Loucy (cell line): Measurements from ENCODE around the gene MLF2.

Experiments
- CTCF ChIP-seq: fragments of 200-600 bp; sonication (generic); conservative IDR thresholded peaks from 2 replicates; pipeline ENCODE4 v1.5.1; 2014; ENCODE audit warnings: mild to moderate bottlenecking, antibody characterized with exemption, low read length
- EZH2phosphoT487 ChIP-seq: fragments of 200-600 bp; IDR thresholded peaks from 2 replicates; pipeline ENCODE4 v1.6.1; 2018; ENCODE audit warnings: antibody characterized with exemption, mild to moderate bottlenecking, moderate library complexity, borderline replicate concordance

GRCh38 chr12:6783828-6784227 lies 30.9 kb upstream of the MLF2 start:
- no peak for TF ChIP-seq CTCF
- TF ChIP-seq EZH2phosphoT487 = no peak
